ENCODE data around the gene SNRNP35.
"Not testable (repeated sequence)": the region's sequence is repeated elsewhere in the genome, so short reads cannot be mapped to it uniquely, and the experiment has no call there.

Gene SNRNP35

GRCh38 chr12:123457980-123458779 lies at the start of gene SNRNP35:
TSS of gene SNRNP35 (plus strand) at chr12:123458139. CDS start at chr12:123465541, 7,402 bp downstream.
- DNase-seq (ENCODE audit: low read depth in 2 of 2), result peak; percentile 78

GRCh38 chr12:123408619-123409018 lies 49.3 kb upstream of the SNRNP35 start:
- DNase-seq (ENCODE audit: low read depth in 2 of 2), result not testable (repeated sequence)

- not testable (repeated sequence) for DNase-seq (ENCODE audit: low read depth in 2 of 2)
Observed at GRCh38 chr12:123409284-123410040, 48.5 kb upstream of the SNRNP35 start.

- no peak for DNase-seq (ENCODE audit: low read depth in 2 of 2)
Observed at GRCh38 chr12:123410041-123410412, 47.9 kb upstream of the SNRNP35 start.

GRCh38 chr12:123421314-123421713 lies 36.6 kb upstream of the SNRNP35 start:
- DNase-seq (ENCODE audit: low read depth in 2 of 2), result no peak

- DNase-seq (ENCODE audit: low read depth in 2 of 2), result peak in 1 of 2 donors; percentile 4
Observed at GRCh38 chr12:123427036-123427769, 30.7 kb upstream of the SNRNP35 start.

GRCh38 chr12:123428591-123428990 lies 29.3 kb upstream of the SNRNP35 start:
- DNase-seq (ENCODE audit: low read depth in 2 of 2), result no peak

GRCh38 chr12:123429101-123429500 lies 28.8 kb upstream of the SNRNP35 start:
- DNase-seq (ENCODE audit: low read depth in 2 of 2), result not testable (repeated sequence)

- DNase-seq (ENCODE audit: low read depth in 2 of 2), result peak in 1 of 2 donors; percentile 10
Observed at GRCh38 chr12:123431951-123432817, 25.8 kb upstream of the SNRNP35 start.

- no peak for DNase-seq (ENCODE audit: low read depth in 2 of 2)
Observed at GRCh38 chr12:123433615-123434014, 24.3 kb upstream of the SNRNP35 start.

- no peak for DNase-seq (ENCODE audit: low read depth in 2 of 2)
Observed at GRCh38 chr12:123435636-123436016, 22.3 kb upstream of the SNRNP35 start.

GRCh38 chr12:123436017-123436964 lies 21.6 kb upstream of the SNRNP35 start, which contains the start of gene RILPL2:
TSS of gene RILPL2 (minus strand) at chr12:123436684. CDS start at chr12:123436420, 264 bp downstream.
- DNase-seq (ENCODE audit: low read depth in 2 of 2), result peak; percentile 80 to 89

- DNase-seq (ENCODE audit: low read depth in 2 of 2), result no peak
Observed at GRCh38 chr12:123441523-123442164, 16.3 kb upstream of the SNRNP35 start.

GRCh38 chr12:123442774-123443173 lies 15.2 kb upstream of the SNRNP35 start:
- no peak for DNase-seq (ENCODE audit: low read depth in 2 of 2)

- DNase-seq (ENCODE audit: low read depth in 2 of 2), result no peak
Observed at GRCh38 chr12:123444092-123445026, 13.6 kb upstream of the SNRNP35 start.

GRCh38 chr12:123445388-123446332 lies 12.3 kb upstream of the SNRNP35 start:
- no peak for DNase-seq (ENCODE audit: low read depth in 2 of 2)

GRCh38 chr12:123446333-123446713 lies 11.6 kb upstream of the SNRNP35 start:
- DNase-seq (ENCODE audit: low read depth in 2 of 2), result no peak
